WERI-Rb-1 (cell line): ENCODE measurements around the gene AKAP13.

Source experiments
- DNase-seq: peaks from one replicate; pipeline ENCODE4 v3.0.0-alpha.2; 2020
- H3K27ac ChIP-seq: fragments of 250-450 bp; sonication (Bioruptor Pico); 2 replicates; pipeline ENCODE4 v1.5.1; 2020; ENCODE audit warnings: mild to moderate bottlenecking, moderate library complexity
- H3K27me3 ChIP-seq: fragments of 250-450 bp; sonication (Bioruptor Pico); 2 replicates; pipeline ENCODE4 v1.5.1; 2021; ENCODE audit warnings: mild to moderate bottlenecking, low read depth, moderate library complexity; ENCODE audit not compliant: insufficient read depth, severe bottlenecking
- H3K36me3 ChIP-seq: fragments of 250-450 bp; sonication (Bioruptor Pico); 2 replicates; pipeline ENCODE4 v1.5.1; 2020; ENCODE audit warnings: mild to moderate bottlenecking, moderate library complexity
- H3K4me3 ChIP-seq: 2 replicates; pipeline ENCODE4 v1.5.1; 2011; ENCODE audit warnings: low read depth, mild to moderate bottlenecking, control low read depth, low read length
- H3K9me3 ChIP-seq: fragments of 250-450 bp; sonication (Bioruptor Pico); 2 replicates; pipeline ENCODE4 v1.5.1; 2021; ENCODE audit warnings: mild to moderate bottlenecking, moderate library complexity; ENCODE audit not compliant: severe bottlenecking
- TF ChIP-seq, protein P1 (sequence below): IDR thresholded peaks from 2 replicates; pipeline ENCODE4 v1.5.1; 2011; ENCODE audit warnings: low read depth, mild to moderate bottlenecking, control low read depth, inconsistent platforms, low read length

Gene AKAP13, protein sequence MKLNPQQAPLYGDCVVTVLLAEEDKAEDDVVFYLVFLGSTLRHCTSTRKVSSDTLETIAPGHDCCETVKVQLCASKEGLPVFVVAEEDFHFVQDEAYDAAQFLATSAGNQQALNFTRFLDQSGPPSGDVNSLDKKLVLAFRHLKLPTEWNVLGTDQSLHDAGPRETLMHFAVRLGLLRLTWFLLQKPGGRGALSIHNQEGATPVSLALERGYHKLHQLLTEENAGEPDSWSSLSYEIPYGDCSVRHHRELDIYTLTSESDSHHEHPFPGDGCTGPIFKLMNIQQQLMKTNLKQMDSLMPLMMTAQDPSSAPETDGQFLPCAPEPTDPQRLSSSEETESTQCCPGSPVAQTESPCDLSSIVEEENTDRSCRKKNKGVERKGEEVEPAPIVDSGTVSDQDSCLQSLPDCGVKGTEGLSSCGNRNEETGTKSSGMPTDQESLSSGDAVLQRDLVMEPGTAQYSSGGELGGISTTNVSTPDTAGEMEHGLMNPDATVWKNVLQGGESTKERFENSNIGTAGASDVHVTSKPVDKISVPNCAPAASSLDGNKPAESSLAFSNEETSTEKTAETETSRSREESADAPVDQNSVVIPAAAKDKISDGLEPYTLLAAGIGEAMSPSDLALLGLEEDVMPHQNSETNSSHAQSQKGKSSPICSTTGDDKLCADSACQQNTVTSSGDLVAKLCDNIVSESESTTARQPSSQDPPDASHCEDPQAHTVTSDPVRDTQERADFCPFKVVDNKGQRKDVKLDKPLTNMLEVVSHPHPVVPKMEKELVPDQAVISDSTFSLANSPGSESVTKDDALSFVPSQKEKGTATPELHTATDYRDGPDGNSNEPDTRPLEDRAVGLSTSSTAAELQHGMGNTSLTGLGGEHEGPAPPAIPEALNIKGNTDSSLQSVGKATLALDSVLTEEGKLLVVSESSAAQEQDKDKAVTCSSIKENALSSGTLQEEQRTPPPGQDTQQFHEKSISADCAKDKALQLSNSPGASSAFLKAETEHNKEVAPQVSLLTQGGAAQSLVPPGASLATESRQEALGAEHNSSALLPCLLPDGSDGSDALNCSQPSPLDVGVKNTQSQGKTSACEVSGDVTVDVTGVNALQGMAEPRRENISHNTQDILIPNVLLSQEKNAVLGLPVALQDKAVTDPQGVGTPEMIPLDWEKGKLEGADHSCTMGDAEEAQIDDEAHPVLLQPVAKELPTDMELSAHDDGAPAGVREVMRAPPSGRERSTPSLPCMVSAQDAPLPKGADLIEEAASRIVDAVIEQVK (N-terminal part only)

GRCh38 chr15:85380217-85380811 lies at the start of gene AKAP13:
AKAP13 (plus strand) TSS chr15:85380603; CDS start chr15:85485721, 105,118 bp downstream.
- Histone ChIP-seq H3K27ac (peak within 1 kb of the TSS; percentile 93), H3K27me3 (no peaks in the 10 kb centered on the region), H3K9me3 (no peaks in the 10 kb centered on the region), H3K4me3 (peak within 1 kb of the TSS; percentile 86), H3K36me3 (peaks cover 10% of the 10 kb centered on the region)
- TF ChIP-seq, protein P1, sequence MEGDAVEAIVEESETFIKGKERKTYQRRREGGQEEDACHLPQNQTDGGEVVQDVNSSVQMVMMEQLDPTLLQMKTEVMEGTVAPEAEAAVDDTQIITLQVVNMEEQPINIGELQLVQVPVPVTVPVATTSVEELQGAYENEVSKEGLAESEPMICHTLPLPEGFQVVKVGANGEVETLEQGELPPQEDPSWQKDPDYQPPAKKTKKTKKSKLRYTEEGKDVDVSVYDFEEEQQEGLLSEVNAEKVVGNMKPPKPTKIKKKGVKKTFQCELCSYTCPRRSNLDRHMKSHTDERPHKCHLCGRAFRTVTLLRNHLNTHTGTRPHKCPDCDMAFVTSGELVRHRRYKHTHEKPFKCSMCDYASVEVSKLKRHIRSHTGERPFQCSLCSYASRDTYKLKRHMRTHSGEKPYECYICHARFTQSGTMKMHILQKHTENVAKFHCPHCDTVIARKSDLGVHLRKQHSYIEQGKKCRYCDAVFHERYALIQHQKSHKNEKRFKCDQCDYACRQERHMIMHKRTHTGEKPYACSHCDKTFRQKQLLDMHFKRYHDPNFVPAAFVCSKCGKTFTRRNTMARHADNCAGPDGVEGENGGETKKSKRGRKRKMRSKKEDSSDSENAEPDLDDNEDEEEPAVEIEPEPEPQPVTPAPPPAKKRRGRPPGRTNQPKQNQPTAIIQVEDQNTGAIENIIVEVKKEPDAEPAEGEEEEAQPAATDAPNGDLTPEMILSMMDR: no peak
- peak; percentile 99 for DNase-seq

DNA sequence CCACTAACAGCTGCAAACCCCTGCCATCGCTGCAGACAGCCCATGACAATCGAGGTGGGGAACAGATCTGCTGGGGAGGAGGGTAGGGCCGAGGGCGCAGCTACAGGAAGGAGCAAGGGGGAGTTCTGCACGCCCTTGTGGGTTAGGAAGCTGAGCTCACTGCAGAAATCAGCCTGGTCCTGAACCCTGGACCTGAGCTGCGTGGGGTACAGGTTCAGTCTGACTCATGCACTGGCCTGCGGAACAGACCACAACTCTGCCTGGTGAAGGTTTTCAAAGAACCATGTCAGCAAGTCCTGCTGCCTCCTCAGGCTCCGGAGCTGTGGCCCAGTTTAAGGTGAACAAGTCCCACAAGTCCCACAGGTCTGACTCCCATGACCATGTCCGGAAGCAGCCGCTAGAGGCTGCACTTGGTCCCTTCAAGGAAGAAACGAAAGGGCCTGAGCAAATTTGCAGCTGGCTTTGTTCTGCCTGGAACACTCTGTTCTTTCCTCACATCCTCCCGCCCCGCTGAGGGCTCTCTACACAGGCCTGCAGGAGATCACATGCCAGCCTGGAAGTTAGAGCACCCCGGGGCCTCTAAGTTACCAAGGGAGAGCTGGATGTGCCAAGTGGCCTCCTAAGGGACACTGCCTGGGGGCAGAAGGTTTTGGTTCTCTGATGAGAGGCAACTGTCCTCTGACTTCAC lies 49.4 kb upstream of the AKAP13 start:
- peak; percentile 93 for DNase-seq
- Histone ChIP-seq H3K27ac (peak overlapping the region; percentile 57), H3K27me3 (no peaks in the 10 kb centered on the region), H3K9me3 (no peaks in the 10 kb centered on the region), H3K36me3 (no peaks in the 10 kb centered on the region), H3K4me3 (no peak overlapping the region)
- TF ChIP-seq, protein P1: peak; percentile 99

- Histone ChIP-seq H3K27ac (peak overlapping the region; percentile 57), H3K4me3 (no peak overlapping the region), H3K36me3 (no peaks in the 10 kb centered on the region), H3K27me3 (no peaks in the 10 kb centered on the region), H3K9me3 (no peaks in the 10 kb centered on the region)
- TF ChIP-seq, protein P1: no peak
- no peak for DNase-seq
Measured at GRCh38 chr15:85331655-85332285, 48.6 kb upstream of the AKAP13 start.

DNA sequence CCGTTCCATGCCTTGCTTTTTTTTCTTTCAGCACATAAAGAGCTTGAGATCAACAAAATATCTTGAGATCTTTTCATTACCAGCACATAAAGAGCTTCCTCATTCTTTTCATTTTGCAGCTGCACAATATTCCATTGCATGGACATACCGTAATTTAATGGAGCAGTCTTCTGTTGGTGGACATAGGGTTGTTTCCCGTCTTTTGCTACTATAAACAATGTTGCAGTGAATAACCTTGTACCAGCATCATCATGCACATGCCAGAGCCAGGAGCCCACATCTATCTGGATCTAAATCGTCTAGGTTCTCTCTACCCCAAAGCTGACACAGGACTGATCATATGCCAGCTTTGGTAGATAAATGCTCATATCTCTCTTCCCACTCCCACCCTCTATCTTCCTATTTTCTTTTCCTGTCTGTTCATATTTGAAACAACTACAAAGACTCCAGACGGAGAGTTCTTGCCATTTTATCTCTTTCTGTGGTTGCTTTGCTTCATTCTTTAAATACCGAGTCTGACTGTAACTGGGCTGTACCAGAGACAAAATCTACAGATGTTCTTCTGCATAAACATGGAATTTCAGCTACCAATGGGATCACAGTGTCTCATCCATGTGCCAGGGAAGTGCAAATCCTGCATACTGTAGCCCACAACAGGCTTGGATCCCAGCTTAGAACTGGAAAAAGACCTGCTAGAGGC lies 47.1 kb upstream of the AKAP13 start:
- H3K36me3 ChIP-seq: no peaks in the 10 kb centered on the region
- H3K27me3 ChIP-seq: no peaks in the 10 kb centered on the region
- no peak overlapping the region for H3K4me3 ChIP-seq
- TF ChIP-seq, protein P1: no peak
- H3K27ac ChIP-seq: no peak overlapping the region
- DNase-seq: no peak
- H3K9me3 ChIP-seq: no peaks in the 10 kb centered on the region
